Activated CD4-positive, CD25-positive, alpha-beta regulatory T cell treated with anti-CD3 and anti-CD28 coated beads, Interleukin-2, amount 50 U/mL, for 72 hours (primary cell): ENCODE data around the gene FOXJ3.
"Not testable (repeated sequence)": the region's sequence is repeated elsewhere in the genome, so short reads cannot be mapped to it uniquely, and the experiment has no call there.

Experiments used
- DNase-seq: peaks from one replicate; pipeline ENCODE4 v3.0.0; 2021

FOXJ3 gene

DNA sequence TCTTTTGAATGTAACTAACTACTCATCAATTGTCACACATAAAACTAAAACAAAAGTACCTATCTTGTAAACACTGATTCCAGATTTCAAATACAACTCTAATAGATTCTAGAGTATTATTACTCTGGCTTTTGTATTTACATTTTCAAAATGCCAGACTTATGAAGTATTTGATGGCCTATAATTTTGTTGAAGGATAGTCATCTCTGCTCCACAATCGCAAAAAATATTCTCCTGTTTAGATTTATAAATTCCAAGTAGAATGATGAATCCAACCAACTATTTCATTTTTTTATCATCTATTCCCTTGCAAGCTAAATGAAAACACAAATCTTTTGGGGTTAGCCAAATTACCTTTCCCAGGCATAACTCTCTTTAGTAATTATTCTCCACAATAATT is 95.5 kb downstream of the FOXJ3 start:
- no peak for DNase-seq

DNA sequence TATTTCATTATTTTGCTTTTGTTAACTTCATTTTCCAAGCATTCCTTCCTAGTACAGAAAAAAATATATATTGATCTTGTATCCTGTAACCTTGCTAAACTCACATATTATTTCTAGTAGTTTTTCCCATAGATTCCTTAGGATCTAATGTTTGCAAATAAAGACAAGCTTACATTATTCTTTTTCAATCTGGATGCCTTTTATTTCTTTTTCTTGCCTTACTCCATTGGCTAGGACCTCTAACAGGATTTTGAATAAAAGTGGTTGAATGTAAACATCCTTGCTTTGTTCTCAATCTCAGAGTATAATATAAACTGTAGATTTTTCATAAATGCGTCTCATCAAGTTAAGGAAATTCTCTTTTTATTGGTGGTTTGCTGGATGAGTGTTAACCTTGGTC is 96.0 kb downstream of the FOXJ3 start:
- DNase-seq, result no peak

DNA sequence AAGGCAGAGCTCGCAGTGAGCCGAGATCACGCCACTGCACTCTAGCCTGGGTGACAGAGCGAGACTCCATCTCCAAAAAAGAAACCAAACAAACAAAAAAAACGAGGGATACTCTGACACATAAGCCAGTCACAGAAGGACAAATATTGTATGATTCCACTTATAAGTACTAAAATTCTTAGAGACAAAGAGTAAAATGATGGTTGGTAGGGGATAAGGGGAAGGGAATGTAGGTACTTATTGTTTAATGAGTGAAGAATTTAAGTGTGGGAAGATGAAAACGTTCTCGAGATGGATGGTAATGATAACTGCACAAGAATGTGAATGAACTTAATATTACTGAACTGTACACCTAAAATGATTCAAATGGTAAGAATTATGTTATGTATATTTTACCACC is 103.8 kb downstream of the FOXJ3 start:
- DNase-seq, result no peak

DNA sequence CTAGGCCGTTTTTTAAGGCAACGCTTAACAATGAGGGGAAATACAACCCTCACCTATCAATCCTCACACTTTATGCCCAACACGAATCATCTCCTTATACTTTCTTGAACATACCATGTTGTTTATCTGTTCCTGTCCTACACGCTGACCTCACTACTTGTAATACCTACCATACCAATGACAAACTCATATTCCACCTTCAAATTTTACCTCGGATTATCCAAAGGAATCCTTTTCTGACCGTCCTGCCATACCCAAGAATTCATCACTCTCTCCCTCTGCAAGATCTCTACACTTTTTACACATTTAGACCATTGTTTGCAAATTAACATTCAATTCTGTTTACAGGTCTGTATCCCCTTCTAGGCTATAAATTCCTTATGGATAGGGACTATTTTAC is 106.1 kb downstream of the FOXJ3 start:
- no peak for DNase-seq

- no peak for DNase-seq
Observed at GRCh38 chr1:42223036-42223435, 112.0 kb downstream of the FOXJ3 start.

DNA sequence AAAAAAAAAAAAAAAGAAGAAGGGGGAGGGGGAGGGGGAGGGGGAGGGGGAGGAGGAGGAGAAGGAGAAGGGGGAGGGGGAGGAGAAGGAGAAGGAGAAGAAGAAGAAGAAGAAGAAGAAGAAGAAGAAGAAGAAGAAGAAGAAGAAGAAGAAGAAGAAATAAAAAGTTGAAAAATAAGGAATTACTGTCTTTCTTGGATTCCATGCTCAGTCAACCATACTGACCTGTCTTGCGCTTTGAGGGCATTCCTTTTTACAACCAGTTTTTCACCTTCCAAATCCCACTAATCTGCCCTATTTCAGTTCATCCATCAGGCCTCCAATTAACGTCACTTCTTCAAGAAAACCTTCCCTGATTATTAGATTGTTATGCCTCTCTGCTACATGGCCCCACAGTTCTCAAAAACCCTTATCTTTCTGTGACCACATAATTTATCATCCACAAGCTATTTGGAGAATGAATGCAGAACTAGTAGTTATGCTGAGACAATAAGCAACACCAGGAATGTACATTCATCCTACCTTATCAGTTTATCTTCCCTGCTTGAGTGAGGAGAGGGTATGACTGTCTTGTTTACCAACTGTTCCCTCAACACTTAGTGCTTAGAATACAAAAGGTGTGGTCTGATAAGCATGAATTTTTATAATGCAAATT is 113.0 kb downstream of the FOXJ3 start:
- DNase-seq, result no peak

DNA sequence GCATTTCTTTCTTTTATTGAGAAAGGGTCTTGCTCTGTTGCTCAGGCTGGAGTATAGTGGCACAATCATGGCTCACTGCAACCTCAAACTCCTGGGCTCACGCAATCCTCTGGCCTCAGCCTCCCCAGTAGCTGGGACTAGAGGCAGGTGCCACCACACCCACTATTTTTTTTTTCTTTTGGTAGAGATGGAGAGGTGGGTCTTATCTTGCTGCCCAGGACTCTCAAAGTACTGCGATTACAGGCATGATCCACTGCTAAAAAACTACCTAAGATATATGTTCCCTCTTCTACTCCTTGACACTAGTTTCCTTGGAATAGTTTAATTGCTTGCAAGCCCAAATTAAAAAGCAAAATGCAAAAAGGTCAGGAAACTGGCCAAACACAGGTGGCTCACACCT is 113.6 kb downstream of the FOXJ3 start:
- DNase-seq, result no peak

DNA sequence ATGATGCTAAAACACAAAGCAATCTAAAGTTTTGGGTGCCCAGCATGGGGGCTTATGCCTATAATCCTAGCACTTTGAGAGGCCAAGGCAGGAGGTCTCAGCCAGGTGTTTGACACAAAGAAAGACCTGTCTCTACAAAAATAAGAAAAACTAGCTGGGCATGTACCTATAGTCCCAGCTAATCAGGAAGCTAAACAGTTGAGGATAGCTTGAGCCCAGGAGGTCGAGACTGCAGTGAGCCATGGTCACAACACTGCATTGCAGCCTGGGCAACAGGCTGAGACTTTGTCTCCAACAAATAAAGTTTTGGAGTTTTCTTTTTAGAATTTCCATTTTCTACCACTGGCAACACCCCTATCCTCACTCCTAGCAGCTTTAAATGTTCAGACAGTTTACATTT is 115.4 kb downstream of the FOXJ3 start:
- no peak for DNase-seq

GRCh38 chr1:42214447-42214871 is 120.6 kb downstream of the FOXJ3 start:
- DNase-seq, result no peak

DNA sequence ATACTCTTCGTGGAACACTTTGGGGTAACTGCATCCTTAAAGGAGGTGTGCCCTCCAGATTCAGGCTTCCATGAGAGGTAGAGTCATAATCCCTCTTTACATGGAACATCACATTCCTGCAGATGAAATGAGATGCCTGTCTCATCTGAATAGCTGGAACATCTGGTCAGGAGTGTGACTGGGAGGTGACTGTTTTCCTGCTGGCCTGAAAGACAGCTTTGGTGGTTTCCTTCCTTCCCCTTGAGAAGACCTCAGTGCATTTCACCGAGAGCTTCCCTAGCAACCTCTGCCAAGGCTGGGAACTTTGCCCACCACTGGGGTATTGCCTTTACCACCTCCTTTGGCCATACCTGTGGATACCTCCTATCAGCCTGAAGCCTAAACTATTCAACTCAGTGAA is 123.8 kb downstream of the FOXJ3 start:
- DNase-seq, result no peak

- DNase-seq, result no peak
Observed at GRCh38 chr1:42210421-42211133, 124.5 kb downstream of the FOXJ3 start.

GRCh38 chr1:42209526-42210251 is 125.3 kb downstream of the FOXJ3 start:
- DNase-seq, result no peak

DNA sequence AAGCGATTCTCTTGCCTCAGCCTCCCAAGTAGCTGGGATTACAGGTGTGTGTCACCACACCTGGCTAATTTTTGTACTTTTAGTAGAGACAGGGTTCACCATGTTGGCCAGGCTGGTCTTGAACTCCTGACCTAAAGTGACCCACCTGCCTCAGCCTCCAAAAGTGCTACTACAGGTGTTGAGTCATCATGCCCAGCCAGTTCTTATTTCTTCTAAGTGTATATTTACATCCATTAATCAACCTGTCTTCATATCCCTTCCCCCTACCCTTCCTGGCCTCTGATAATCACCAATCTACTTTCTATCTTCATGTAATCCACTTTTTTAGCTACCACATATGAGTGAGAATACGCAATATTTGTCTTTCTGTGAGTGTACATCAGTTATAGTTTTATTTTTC is 128.1 kb downstream of the FOXJ3 start:
- DNase-seq, result not testable (repeated sequence)

GRCh38 chr1:42206164-42206563 is 128.9 kb downstream of the FOXJ3 start:
- DNase-seq, result no peak

DNA sequence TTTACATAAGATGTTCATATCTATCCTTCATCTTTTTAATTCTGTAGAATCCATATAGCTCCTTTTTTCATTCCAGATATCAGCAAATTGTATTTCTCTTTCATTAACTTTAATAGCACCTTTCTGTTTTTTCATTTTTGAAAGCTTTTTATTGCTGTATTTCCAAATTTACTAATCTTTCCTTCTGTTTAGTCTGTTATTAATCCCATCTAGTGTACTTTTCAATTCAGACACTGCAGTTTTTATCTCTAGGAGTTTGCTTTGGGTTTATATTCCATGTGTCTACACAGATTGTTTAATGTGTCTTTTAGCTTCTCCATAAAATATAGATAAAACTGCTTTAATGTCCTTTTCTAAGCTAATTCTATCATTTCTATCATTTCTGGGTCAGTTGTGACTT is 133.0 kb downstream of the FOXJ3 start:
- DNase-seq, result no peak

GRCh38 chr1:42198251-42198650 is 136.8 kb downstream of the FOXJ3 start:
- no peak for DNase-seq

- no peak for DNase-seq
Observed at GRCh38 chr1:42195841-42196240, 139.2 kb downstream of the FOXJ3 start.

DNA sequence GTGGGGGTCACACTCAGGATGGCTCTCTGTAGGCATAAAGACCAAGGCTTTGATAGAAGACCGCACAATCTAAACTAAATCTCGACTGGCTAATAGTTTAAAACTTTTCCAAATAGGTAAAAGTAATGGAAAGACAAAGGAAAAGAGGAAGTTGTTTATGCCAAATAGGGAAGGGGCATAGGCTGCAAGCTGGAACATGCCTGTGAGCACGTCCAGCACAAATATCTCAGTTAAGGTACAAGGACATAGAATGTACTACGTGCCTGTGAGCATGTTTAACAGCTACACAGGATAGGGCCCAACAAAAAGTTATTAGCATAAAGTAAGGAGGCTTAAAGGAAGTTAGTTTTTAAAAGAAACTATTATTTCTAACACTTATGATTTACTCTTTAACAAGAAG is 142.9 kb downstream of the FOXJ3 start:
- DNase-seq, result no peak

DNA sequence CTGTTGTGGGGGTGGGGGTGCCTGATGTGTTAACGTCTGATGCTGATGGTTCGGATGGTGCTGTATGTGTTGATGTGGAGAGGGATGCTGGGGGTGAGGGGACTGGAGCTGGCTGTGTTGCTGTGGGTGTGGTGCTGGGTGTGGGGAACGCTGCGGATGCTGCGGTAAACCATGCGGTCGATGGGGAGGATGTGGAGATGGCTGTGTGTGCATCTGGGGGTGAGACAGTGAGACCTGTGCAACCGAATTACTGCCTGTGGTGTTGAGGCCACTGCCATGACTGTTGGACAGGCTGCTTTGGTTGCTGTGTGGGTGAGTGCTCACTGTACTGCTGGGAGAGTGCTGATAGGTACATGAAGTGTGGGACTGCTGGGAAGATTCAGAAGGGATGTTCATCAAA is 143.7 kb downstream of the FOXJ3 start:
- DNase-seq, result no peak

DNA sequence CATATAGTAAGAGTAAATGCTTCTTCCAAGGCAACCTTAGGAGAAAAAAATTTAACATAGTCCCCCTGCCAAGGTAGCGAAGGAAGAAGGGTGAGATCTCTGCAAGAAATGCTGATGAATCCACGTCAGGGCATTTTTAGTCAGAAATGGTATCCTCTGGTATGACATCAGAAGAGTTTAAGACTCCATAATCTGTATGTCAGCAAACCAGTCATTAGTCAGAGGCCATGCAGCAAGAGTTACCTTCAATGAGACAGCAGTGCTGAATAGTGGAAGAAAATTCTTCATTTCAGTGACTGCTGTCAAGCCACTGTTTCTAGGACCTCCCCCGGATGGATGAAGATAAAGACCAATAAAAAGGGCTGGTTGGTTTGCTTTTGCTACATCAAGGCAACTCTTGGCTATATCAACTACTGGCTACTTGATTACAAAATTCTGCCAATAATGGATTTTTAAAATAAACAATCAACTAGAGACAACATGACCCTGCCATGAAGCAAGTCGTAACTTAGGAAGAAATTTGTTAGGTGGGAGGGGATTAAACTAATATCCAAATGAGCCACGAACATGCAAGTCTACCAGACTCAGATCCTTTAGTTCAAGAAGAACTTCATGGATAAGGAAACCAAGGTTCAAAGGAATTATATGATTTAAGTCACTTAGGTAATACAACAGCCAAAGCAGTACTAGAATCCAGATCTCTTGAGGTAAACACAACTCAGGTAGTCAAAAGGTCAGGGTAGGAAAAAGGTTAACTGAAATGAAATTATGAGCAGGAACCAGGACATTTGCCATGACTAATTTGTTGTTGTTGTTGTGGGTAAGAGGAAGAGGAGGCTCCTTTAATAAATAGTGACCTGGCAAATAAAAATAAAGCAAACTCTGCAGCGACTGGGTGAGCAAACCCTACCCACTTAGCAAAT is 144.8 kb downstream of the FOXJ3 start:
- DNase-seq, result no peak

DNA sequence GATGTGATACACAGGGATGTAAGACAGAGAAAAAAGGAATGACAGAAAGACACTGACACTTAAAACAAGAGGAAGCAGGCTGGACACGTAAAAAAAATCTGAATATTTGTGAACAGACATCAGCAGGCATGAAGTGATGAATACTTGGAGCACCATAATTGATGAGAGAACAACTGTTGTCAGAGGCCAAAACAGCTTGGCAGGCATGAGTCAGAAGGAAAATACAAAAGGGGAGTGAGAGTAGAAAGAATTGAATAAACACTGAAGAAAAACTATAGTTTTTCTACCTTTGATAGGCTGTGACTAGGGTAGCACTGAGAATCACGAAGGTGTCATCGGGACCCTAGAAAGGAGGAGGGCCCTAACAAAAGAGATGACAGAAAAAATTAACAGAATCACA is 148.9 kb downstream of the FOXJ3 start:
- no peak for DNase-seq

DNA sequence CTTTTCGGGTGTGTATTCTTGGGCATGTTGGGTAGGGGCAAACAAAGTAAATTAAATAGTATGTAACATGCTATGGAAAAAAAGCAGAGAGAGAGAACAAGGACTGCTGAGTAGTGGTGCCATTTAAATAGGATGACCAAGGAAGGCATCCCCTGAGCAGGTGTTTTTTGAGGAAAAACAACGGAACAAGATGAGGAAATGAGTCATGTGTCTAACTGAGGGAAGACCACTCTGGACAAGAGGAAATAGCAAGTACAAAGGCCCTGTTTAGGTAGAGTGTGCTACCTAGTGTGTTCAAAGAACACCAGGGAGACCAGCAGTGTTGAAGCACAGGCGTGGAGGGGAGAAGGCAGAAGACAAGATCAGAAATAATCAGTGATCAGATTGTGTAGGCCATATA is 150.4 kb downstream of the FOXJ3 start:
- DNase-seq, result no peak

GRCh38 chr1:42183957-42184268 is 151.1 kb downstream of the FOXJ3 start:
- DNase-seq, result no peak
